ENCODE results near the gene ADGRL1. TPM values are rescaled to one million over a fixed set of nuclear protein-coding genes. Genes with fewer than 3 reads are reported as not detected.

Gene ADGRL1
- total and polyA plus RNA-seq, 9 of the 15 experiments (the other 6 are each of a cell fraction or from before 2014, with no cell fraction given), result 0.14 to 37.0 (median 8.6) TPM

GRCh38 chr19:14146789-14147216 is 59.2 kb downstream of the ADGRL1 start (continued):
- TF ChIP-seq, protein P1, sequence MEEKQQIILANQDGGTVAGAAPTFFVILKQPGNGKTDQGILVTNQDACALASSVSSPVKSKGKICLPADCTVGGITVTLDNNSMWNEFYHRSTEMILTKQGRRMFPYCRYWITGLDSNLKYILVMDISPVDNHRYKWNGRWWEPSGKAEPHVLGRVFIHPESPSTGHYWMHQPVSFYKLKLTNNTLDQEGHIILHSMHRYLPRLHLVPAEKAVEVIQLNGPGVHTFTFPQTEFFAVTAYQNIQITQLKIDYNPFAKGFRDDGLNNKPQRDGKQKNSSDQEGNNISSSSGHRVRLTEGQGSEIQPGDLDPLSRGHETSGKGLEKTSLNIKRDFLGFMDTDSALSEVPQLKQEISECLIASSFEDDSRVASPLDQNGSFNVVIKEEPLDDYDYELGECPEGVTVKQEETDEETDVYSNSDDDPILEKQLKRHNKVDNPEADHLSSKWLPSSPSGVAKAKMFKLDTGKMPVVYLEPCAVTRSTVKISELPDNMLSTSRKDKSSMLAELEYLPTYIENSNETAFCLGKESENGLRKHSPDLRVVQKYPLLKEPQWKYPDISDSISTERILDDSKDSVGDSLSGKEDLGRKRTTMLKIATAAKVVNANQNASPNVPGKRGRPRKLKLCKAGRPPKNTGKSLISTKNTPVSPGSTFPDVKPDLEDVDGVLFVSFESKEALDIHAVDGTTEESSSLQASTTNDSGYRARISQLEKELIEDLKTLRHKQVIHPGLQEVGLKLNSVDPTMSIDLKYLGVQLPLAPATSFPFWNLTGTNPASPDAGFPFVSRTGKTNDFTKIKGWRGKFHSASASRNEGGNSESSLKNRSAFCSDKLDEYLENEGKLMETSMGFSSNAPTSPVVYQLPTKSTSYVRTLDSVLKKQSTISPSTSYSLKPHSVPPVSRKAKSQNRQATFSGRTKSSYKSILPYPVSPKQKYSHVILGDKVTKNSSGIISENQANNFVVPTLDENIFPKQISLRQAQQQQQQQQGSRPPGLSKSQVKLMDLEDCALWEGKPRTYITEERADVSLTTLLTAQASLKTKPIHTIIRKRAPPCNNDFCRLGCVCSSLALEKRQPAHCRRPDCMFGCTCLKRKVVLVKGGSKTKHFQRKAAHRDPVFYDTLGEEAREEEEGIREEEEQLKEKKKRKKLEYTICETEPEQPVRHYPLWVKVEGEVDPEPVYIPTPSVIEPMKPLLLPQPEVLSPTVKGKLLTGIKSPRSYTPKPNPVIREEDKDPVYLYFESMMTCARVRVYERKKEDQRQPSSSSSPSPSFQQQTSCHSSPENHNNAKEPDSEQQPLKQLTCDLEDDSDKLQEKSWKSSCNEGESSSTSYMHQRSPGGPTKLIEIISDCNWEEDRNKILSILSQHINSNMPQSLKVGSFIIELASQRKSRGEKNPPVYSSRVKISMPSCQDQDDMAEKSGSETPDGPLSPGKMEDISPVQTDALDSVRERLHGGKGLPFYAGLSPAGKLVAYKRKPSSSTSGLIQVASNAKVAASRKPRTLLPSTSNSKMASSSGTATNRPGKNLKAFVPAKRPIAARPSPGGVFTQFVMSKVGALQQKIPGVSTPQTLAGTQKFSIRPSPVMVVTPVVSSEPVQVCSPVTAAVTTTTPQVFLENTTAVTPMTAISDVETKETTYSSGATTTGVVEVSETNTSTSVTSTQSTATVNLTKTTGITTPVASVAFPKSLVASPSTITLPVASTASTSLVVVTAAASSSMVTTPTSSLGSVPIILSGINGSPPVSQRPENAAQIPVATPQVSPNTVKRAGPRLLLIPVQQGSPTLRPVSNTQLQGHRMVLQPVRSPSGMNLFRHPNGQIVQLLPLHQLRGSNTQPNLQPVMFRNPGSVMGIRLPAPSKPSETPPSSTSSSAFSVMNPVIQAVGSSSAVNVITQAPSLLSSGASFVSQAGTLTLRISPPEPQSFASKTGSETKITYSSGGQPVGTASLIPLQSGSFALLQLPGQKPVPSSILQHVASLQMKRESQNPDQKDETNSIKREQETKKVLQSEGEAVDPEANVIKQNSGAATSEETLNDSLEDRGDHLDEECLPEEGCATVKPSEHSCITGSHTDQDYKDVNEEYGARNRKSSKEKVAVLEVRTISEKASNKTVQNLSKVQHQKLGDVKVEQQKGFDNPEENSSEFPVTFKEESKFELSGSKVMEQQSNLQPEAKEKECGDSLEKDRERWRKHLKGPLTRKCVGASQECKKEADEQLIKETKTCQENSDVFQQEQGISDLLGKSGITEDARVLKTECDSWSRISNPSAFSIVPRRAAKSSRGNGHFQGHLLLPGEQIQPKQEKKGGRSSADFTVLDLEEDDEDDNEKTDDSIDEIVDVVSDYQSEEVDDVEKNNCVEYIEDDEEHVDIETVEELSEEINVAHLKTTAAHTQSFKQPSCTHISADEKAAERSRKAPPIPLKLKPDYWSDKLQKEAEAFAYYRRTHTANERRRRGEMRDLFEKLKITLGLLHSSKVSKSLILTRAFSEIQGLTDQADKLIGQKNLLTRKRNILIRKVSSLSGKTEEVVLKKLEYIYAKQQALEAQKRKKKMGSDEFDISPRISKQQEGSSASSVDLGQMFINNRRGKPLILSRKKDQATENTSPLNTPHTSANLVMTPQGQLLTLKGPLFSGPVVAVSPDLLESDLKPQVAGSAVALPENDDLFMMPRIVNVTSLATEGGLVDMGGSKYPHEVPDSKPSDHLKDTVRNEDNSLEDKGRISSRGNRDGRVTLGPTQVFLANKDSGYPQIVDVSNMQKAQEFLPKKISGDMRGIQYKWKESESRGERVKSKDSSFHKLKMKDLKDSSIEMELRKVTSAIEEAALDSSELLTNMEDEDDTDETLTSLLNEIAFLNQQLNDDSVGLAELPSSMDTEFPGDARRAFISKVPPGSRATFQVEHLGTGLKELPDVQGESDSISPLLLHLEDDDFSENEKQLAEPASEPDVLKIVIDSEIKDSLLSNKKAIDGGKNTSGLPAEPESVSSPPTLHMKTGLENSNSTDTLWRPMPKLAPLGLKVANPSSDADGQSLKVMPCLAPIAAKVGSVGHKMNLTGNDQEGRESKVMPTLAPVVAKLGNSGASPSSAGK (IDR thresholded peaks at IDR 0.05), result peak; percentile 59
- TF ChIP-seq NR2C2 (CRISPR knock-in tag; IDR thresholded peaks at IDR 0.05) (no peak), NR2C2 (tag; IDR thresholded peaks at IDR 0.05) (no peak), ATF7 (IDR thresholded peaks at IDR 0.05) (peak; percentile 55; the same call in 1 of the 2 replicates), PHF8 (IDR thresholded peaks at IDR 0.05; ENCODE audit: borderline replicate concordance, low read length) (no peak), ZNF146 (CRISPR knock-in tag; IDR thresholded peaks at IDR 0.05; ENCODE audit: unreplicated experiment) (no peak), TCF7 (IDR thresholded peaks at IDR 0.05; ENCODE audit: borderline replicate concordance) (no peak), E2F3 (CRISPR knock-in tag; IDR thresholded peaks at IDR 0.05) (no peak), TRIM28 (IDR thresholded peaks at IDR 0.05) (no peak), YBX1 (IDR thresholded peaks at IDR 0.05) (no peak), C11orf30 (IDR thresholded peaks at IDR 0.05; ENCODE audit: low read depth) (no peak), LCOR (CRISPR knock-in tag; IDR thresholded peaks at IDR 0.05) (no peak), EWSR1 (IDR thresholded peaks at IDR 0.05; ENCODE audit: borderline replicate concordance, low read depth, partially characterized antibody) (no peak), ZBTB33 (CRISPR knock-in tag; IDR thresholded peaks at IDR 0.05) (0 out of 2 replicates have a peak, but pooled peaks have one; percentile 19)
- TF ChIP-seq, protein P2, sequence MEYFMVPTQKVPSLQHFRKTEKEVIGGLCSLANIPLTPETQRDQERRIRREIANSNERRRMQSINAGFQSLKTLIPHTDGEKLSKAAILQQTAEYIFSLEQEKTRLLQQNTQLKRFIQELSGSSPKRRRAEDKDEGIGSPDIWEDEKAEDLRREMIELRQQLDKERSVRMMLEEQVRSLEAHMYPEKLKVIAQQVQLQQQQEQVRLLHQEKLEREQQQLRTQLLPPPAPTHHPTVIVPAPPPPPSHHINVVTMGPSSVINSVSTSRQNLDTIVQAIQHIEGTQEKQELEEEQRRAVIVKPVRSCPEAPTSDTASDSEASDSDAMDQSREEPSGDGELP (CRISPR knock-in tag; IDR thresholded peaks at IDR 0.05; ENCODE audit: borderline replicate concordance), result no peak
